Lung microvascular endothelial cell (primary cell): ENCODE results near the gene FOXE3. TPM values are rescaled to one million over a fixed set of nuclear protein-coding genes. Genes with fewer than 3 reads are reported as not detected.
"Not testable (repeated sequence)": the region's sequence is repeated elsewhere in the genome, so short reads cannot be mapped to it uniquely, and the experiment has no call there.

Experiments
- DNase-seq, 2 donors: peaks; one replicate each; pipeline versions ENCODE4 v3.0.0 to v3.0.0-alpha.2; 2010; ENCODE audit warnings: low read depth in 2 of 2
- total RNA-seq: library from RNA; depleted of rRNA; stranded (reverse); fragments of >200 nt; gene quantifications from 2 replicates; pipeline ENCODE4 v1.2.1, GENCODE V29; 2014

Gene FOXE3
- total RNA-seq, 1 donor from 2014 or later: not detected

DNA sequence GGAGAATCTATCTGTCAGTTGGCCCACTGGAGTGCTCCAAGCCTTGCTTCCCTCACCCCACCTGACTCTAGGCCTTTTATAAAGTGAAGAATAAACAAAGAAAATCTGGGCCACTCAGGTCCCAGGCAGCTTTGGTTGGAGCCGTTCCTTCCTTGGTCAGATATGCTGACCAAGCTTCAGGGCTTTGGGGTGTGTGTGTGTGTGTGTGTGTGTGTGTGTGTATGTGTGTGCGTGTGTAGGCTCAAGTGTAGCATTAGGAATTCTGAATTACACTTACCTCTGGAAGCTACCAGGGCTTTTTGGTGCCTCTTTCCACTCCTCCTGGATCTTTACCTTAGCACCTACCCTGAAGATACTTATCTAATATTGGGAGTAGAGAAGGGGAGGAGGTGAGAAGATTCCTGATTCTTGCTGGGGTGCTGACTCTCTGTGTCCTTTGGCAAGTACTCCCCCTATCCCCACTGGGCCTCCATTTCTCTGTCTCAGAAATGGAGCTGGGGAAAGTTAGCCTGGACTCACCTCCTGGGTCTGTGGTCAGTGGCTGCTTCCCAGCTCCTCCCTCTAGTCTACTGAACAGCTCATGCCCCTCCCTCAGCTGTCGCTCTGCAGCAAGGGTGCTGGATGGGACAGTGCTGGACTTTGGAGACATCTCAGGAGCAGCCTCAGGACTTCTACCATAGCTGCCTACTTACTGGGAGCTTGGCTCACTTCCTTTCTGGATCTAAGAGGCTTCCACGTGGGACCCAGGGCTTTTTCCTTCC lies 32.6 kb downstream of the FOXE3 start:
- no peak for DNase-seq

DNA sequence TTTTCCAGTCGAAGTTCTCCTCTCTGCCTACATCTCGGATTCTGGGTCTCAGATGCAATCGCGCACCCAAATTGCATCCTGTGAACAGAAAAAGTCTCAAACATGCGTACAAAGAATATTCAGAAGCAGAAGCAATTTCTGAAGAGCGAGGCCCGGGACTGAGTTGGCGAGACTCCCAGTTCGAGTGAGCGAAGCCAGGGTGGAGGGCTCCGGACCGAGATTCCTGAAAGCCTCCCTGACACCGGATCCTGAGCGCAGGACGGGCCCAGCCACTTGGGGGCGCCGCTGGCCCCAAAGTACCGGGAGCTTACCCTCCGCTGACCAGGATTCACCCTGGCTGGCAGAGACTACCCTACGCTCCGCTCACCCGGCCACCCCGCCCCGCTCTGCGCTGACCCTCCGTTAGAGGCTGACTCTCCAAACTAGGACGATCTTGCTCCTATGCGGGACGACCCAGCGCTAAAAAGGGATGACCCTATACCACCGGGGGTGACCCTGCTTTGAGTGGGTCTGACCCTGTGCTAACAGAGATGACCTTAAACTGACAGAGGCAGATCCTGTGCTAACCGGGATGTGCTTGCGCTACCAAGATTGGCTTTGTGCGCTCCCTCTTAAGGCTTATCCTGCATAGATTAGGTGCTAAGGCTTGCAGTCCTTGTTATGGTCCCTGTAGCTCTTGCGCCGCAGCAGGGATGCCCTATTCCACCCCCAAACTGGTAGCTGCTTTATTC lies 33.9 kb downstream of the FOXE3 start:
- peak; percentile 38 to 42 for DNase-seq

DNA sequence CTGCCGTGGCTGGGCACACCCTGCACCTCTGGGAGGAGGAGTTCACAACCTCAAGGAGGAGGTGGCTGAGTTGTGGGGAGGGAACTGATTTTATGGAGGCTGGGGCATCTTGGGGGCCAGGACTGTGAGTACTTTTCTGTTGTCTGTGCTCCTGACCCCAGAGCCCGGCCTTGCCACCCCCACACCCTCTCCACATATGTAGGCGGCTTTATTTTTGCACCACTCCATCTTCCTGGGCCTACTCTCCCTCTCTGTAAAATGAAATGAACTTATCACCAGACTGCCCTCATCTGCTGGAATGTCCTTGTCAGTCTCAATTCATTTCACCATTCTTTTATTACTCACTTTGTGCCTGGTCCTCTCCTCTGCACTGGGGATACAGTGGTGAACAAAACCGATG lies 34.5 kb downstream of the FOXE3 start:
- DNase-seq: no peak

DNA sequence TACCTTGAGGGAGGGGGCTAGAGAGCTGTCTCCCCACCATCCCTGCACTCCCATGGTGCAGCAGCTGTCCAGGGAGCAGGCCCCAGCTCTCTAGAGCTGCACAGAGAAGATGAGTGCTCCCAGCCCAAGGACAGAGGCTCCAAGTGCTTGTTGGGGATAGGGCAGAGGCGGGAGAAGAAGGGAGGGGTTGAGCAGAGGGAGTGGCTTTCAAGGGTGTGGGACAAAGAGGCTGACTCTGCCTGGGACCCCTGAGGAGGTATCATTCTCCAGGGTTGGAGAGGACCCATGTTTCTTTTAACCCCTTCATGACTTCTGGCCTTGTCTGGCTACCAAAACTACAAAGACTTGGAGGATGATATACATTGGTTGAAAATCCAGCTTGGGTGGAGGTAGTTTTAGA lies 36.3 kb downstream of the FOXE3 start:
- DNase-seq: no peak

DNA sequence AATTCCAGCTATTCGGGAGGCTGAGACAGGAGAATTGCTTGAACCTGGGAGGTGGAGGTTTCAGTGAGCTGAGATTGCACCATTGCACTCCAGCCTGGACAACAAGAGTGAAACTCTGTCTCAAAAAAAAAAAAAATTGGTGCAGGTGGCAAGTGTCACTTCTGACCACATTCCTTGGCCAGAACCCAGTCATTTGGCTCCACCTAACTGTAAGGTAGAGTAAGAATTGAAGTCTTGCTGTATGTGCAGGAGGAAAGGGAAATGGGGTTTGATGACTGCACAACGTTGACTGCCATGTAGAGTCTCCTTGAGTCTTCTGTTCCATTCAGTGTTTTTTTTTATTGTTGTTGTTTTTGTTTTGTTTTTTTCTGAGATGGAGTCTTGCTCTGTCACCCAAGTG lies 37.8 kb downstream of the FOXE3 start:
- not testable (repeated sequence) for DNase-seq

DNA sequence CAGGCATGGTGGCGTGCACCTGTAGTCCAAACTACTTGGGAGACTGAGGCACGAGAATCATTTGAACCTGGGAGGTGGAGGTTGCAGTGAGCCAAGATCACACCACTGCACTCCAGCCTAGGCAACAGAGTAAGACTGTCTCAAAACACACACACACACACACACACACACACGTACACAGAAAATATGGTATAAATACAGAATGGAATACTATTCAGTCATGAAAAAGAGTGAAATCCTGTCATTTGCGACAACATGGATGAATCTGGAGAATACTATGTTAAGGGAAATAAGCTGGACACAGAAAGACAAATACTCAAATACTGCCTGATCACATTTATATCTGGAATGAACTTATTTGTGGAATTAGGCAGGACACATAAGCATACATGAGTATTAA lies 40.2 kb downstream of the FOXE3 start:
- no peak for DNase-seq

DNA sequence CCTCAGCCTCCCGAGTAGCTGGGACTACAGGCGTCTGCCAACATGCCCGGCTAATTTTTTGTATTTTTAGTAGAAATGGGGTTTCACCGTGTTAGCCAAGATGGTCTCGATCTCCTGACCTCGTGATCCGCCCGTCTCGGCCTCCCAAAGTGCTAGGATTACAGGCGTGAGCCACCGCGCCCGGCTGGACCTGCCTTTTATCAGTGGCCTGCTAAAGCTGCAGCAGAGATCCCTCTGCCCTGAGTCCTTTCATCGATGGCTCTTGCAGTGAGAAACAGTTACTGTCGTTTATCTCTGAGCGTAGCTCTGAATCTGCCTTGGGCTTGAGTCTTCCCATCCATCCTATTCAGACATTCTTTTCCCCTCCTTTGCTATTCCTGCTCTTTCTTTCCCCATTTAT lies 41.5 kb downstream of the FOXE3 start:
- not testable (repeated sequence) for DNase-seq

DNA sequence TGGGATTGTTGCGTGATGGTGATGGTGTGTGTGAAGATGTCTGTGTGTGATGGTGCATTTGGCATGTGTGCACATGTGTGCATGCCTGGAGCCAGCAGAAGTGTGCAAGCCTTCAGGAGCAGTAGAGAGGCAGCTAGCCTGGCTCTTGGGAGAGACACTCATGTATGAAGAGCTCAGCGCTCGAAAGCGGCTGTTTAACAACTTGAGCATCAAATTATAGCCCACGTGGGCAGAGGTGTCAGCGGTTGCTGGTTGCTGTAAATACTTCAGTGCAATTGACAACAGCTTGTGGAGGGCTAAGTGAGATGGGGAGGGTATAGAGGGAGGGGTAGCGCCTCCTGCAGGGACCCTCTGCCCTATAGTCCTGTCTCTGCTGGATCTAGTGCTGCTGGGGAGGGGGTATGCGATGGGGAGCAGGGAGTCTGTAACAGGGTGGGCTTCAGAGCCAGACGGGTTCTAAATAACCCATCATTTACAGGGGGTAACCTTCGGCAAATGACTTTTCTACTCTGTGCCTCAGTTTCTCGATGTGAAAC lies 43.2 kb downstream of the FOXE3 start:
- no peak for DNase-seq

DNA sequence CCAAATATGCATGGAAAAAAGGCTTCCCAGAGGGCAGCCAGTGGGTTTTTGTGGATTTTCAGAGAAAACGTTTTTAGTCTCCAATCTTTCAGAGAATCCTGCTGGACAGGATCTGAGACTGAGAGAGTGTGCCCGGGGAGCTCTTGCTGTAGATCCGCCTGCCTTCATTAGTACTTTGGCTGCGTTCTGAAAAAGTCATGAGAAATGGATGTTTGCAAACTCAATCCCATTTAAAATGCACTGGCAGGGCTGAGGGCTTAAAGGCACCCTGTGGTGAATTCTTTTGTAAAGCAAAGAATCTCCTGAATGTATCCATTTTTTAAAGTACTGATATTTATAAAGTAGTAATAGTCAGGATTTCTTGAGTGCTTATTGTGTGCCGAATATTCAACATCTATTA lies 44.0 kb downstream of the FOXE3 start:
- no peak for DNase-seq

DNA sequence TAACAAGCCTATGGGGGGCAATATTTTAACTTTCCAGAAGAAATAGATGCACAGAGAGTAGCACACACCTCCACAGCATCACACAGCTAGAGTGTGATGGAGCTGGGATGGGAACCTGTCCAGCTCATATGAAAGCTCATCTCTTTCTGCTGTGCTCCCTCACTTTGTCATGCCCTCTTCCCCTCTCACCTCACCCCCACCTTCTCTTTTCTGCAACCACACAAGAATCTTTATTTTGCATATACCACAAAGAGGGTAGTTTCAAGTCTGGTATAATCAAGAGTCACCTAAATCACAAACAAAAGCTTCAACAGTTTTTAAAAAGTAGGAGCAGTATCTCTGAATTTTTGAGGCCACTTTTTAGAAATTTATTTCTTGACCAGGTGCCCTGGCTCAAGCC lies 44.4 kb downstream of the FOXE3 start:
- no peak for DNase-seq

DNA sequence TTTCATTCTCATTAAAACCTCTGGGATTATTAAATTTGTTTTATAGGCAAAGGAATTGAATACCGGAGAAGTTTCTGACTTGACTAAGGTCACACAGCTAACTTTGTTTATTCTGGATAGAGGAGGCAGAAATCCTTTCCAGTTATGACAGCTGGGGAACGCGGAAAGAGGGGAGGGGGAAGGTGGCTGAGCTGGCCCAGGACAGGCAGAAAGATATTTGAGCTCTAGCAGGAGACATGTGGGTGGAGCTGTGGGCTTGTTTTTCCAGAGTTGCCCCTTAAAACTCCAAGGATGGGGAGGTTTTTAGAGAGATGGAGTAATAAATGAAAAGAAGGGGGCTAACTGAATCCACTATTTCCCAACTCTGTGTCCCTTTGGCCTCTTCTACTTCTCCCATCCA lies 49.5 kb downstream of the FOXE3 start:
- peak in 1 of 2 donors; percentile 11 for DNase-seq

Other genes starting within 250 kb of the FOXE3 start
- not detected in 2 replicates for gene PDZK1IP1, start 226.2 kb upstream of the FOXE3 start, total RNA-seq
- gene TAL1, start 184.1 kb upstream of the FOXE3 start, total RNA-seq: 51.0 and 58.1 TPM in 2 replicates
- 2.6 and 5.2 TPM in 2 replicates for gene STIL, start 102.1 kb upstream of the FOXE3 start, total RNA-seq
- gene CMPK1, start 82.5 kb upstream of the FOXE3 start, total RNA-seq: 71.0 and 80.2 TPM in 2 replicates
- under 0.01 TPM in 2 replicates for gene FOXD2, start 21.8 kb downstream of the FOXE3 start, total RNA-seq